ENCODE results near the gene LRRC4C.

DNA sequence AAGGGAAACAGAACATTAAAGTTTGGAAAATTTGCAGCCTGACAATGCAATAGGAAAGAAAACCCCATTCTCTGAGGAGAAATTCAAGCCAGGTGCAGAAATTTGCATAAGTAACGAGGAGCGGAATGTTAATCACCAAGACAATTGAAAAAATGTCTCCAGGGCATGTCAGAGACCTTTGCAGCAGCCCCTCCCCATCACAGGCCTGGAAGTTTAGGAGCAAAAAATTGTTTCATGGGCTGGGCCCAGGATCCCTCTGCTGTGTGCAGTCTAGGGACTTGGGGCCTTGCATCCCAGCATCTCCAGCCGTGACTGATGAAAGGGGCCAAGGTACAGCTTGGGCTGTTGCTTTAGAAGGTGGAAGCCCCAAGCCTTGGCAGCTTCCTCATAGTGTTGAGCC, 780.2 kb downstream of the LRRC4C start:
- TF ChIP-seq, protein P1, sequence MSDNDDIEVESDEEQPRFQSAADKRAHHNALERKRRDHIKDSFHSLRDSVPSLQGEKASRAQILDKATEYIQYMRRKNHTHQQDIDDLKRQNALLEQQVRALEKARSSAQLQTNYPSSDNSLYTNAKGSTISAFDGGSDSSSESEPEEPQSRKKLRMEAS (CRISPR knock-in tag; IDR thresholded peaks at IDR 0.05) = no peak
- TF ChIP-seq, protein P2, sequence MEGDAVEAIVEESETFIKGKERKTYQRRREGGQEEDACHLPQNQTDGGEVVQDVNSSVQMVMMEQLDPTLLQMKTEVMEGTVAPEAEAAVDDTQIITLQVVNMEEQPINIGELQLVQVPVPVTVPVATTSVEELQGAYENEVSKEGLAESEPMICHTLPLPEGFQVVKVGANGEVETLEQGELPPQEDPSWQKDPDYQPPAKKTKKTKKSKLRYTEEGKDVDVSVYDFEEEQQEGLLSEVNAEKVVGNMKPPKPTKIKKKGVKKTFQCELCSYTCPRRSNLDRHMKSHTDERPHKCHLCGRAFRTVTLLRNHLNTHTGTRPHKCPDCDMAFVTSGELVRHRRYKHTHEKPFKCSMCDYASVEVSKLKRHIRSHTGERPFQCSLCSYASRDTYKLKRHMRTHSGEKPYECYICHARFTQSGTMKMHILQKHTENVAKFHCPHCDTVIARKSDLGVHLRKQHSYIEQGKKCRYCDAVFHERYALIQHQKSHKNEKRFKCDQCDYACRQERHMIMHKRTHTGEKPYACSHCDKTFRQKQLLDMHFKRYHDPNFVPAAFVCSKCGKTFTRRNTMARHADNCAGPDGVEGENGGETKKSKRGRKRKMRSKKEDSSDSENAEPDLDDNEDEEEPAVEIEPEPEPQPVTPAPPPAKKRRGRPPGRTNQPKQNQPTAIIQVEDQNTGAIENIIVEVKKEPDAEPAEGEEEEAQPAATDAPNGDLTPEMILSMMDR (IDR thresholded peaks at IDR 0.05) = no peak
- TF ChIP-seq, protein P3, sequence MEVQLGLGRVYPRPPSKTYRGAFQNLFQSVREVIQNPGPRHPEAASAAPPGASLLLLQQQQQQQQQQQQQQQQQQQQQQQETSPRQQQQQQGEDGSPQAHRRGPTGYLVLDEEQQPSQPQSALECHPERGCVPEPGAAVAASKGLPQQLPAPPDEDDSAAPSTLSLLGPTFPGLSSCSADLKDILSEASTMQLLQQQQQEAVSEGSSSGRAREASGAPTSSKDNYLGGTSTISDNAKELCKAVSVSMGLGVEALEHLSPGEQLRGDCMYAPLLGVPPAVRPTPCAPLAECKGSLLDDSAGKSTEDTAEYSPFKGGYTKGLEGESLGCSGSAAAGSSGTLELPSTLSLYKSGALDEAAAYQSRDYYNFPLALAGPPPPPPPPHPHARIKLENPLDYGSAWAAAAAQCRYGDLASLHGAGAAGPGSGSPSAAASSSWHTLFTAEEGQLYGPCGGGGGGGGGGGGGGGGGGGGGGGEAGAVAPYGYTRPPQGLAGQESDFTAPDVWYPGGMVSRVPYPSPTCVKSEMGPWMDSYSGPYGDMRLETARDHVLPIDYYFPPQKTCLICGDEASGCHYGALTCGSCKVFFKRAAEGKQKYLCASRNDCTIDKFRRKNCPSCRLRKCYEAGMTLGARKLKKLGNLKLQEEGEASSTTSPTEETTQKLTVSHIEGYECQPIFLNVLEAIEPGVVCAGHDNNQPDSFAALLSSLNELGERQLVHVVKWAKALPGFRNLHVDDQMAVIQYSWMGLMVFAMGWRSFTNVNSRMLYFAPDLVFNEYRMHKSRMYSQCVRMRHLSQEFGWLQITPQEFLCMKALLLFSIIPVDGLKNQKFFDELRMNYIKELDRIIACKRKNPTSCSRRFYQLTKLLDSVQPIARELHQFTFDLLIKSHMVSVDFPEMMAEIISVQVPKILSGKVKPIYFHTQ (CRISPR knock-in tag; IDR thresholded peaks at IDR 0.05) = no peak
- TF ChIP-seq JUN (CRISPR knock-in tag; IDR thresholded peaks at IDR 0.05) = no peak
- no peak for TF ChIP-seq ESRRA (CRISPR knock-in tag; IDR thresholded peaks at IDR 0.05; ENCODE audit: borderline replicate concordance)
- TF ChIP-seq ZNF423 (CRISPR knock-in tag; IDR thresholded peaks at IDR 0.05) = no peak
- TF ChIP-seq ZNF263 (CRISPR knock-in tag; IDR thresholded peaks at IDR 0.05; ENCODE audit: low read depth) = no peak
- TF ChIP-seq, protein P4, sequence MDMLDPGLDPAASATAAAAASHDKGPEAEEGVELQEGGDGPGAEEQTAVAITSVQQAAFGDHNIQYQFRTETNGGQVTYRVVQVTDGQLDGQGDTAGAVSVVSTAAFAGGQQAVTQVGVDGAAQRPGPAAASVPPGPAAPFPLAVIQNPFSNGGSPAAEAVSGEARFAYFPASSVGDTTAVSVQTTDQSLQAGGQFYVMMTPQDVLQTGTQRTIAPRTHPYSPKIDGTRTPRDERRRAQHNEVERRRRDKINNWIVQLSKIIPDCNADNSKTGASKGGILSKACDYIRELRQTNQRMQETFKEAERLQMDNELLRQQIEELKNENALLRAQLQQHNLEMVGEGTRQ (CRISPR knock-in tag; IDR thresholded peaks at IDR 0.05) = no peak
- TF ChIP-seq, protein P5, sequence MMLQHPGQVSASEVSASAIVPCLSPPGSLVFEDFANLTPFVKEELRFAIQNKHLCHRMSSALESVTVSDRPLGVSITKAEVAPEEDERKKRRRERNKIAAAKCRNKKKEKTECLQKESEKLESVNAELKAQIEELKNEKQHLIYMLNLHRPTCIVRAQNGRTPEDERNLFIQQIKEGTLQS (CRISPR knock-in tag; conservative IDR thresholded peaks at IDR 0.05) = no peak
- TF ChIP-seq SOX15 (CRISPR knock-in tag; IDR thresholded peaks at IDR 0.05) = no peak
- no peak for TF ChIP-seq MXD4 (CRISPR knock-in tag; IDR thresholded peaks at IDR 0.05; ENCODE audit: borderline replicate concordance)
- no peak for TF ChIP-seq SP1 (CRISPR knock-in tag; conservative IDR thresholded peaks at IDR 0.05)
- TF ChIP-seq ETV6 (CRISPR knock-in tag; IDR thresholded peaks at IDR 0.05) = no peak
- TF ChIP-seq, protein P6, sequence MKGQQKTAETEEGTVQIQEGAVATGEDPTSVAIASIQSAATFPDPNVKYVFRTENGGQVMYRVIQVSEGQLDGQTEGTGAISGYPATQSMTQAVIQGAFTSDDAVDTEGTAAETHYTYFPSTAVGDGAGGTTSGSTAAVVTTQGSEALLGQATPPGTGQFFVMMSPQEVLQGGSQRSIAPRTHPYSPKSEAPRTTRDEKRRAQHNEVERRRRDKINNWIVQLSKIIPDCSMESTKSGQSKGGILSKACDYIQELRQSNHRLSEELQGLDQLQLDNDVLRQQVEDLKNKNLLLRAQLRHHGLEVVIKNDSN (CRISPR knock-in tag; IDR thresholded peaks at IDR 0.05) = no peak
